ENCODE results near the gene RBM26. TPM values are rescaled to one million over a fixed set of nuclear protein-coding genes. Genes with fewer than 3 reads are reported as not detected.

Gene RBM26
- total and polyA plus RNA-seq, 2 experiments from 2014 or later, result 46.0 to 69.3 TPM

- no peaks in the 10 kb centered on the region for H3K9me3 Mint-ChIP-seq
Observed at GRCh38 chr13:79429309-79429708, 23.3 kb upstream of the RBM26 start.

More at GRCh38 chr13:79429309-79429708, 23.3 kb upstream of the RBM26 start:
- H3K36me3 ChIP-seq (ENCODE audit: insufficient read depth), result no peaks in the 10 kb centered on the region
- TF ChIP-seq ZNF462 (CRISPR knock-in tag; IDR thresholded peaks at IDR 0.05), result no peak
- TF ChIP-seq STAT1 (IDR thresholded peaks at IDR 0.05; ENCODE audit: unreplicated experiment), result no peak
- TF ChIP-seq ETS1 (IDR thresholded peaks at IDR 0.05), result no peak
- TF ChIP-seq EZH2phosphoT487 (IDR thresholded peaks at IDR 0.05; ENCODE audit: unreplicated experiment), result no peak
- no peak for TF ChIP-seq EZH2 (IDR thresholded peaks at IDR 0.05; ENCODE audit: low read depth, unreplicated experiment)
- TF ChIP-seq ZNF114 (CRISPR knock-in tag; IDR thresholded peaks at IDR 0.05), result no peak
- TF ChIP-seq ZNF331 (CRISPR knock-in tag; IDR thresholded peaks at IDR 0.05; ENCODE audit: low read depth), result no peak
- TF ChIP-seq CTCF (conservative IDR thresholded peaks at IDR 0.05; ENCODE audit: low read depth in 2 of 2), result no peak
- no peak for TF ChIP-seq NANOG (IDR thresholded peaks at IDR 0.05; ENCODE audit: borderline replicate concordance)
- TF ChIP-seq JUNB (IDR thresholded peaks at IDR 0.05; ENCODE audit: unreplicated experiment), result no peak
- no peak for TF ChIP-seq REST (IDR thresholded peaks at IDR 0.05; ENCODE audit: unreplicated experiment)
- no peak for TF ChIP-seq CREB1 (CRISPR knock-in tag; IDR thresholded peaks at IDR 0.05; ENCODE audit: low read depth)
- Mint-ChIP-seq H3K4me3 (no peak overlapping the region), H3K4me1 (peaks cover 3% of the 10 kb centered on the region; the same call in 2 of the 3 replicates), H3K27ac (no peak overlapping the region), H3K36me3 (ENCODE audit: low read depth) (no peaks in the 10 kb centered on the region), H3K27me3 (ENCODE audit: insufficient read depth, low read depth, poor library complexity) (no peaks in the 10 kb centered on the region)
- H3K4me3 ChIP-seq, result no peak overlapping the region
- H3K27ac ChIP-seq (ENCODE audit: low read depth), result no peak overlapping the region
- no peaks in the 10 kb centered on the region for H3K27me3 ChIP-seq (ENCODE audit: insufficient read depth)
- H2AFZ ChIP-seq, result no peak overlapping the region
- H3K4me1 ChIP-seq (ENCODE audit: insufficient read depth), result no peaks in the 10 kb centered on the region
- H3K79me2 ChIP-seq (replicated peaks; ENCODE audit: insufficient read depth), result no peaks in the 10 kb centered on the region
- H3K4me2 ChIP-seq, result no peak overlapping the region
- ATAC-seq (no peak), DNase-seq (ENCODE audit: low spot score) (no peak)
- H3K9me2 ChIP-seq (ENCODE audit: insufficient read depth), result no peaks in the 10 kb centered on the region
- no peaks in the 10 kb centered on the region for H4K20me1 ChIP-seq (replicated peaks; ENCODE audit: insufficient read depth)
- no peaks in the 10 kb centered on the region for H3F3A ChIP-seq (replicated peaks; ENCODE audit: low read depth)

Data from GM23338 (cell line).